GM18909 (cell line): ENCODE measurements around the gene NXPE1.
"Not testable (repeated sequence)": the region's sequence is repeated elsewhere in the genome, so short reads cannot be mapped to it uniquely, and the experiment has no call there.

Experiments
- ATAC-seq: cut with Tn5 transposase; IDR thresholded peaks from one replicate; pipeline ENCODE4 v1.9.1; 2021; ENCODE audit warnings: mild to moderate bottlenecking; ENCODE audit not compliant: unreplicated experiment, poor library complexity

Gene NXPE1

GRCh38 chr11:114559425-114560310 is at the start of gene NXPE1:
Gene NXPE1 (minus strand): TSS chr11:114559881. CDS start chr11:114551201, 8,680 bp downstream.
- no peak for ATAC-seq

DNA sequence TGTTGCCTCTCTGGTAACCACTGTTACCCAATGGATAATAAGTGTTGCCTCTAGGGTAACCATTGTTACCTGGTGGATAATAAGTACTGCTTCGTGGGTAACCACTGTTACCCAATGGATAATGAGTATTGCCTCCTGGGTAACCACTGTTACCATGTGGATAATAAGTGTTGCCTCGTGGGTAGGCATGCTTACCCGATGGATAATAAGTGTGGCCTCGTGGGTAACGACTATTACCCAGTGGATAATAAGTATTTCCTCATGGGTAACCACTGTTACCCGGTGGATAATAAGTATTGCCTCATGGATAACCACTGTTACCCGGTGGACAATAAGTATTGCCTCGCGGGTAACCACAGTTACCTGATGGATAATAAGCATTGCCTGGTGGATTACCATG is 49.7 kb upstream of the NXPE1 start:
- no peak for ATAC-seq

- ATAC-seq: not testable (repeated sequence)
Observed at GRCh38 chr11:114608605-114609004, 48.9 kb upstream of the NXPE1 start.

- no peak for ATAC-seq
Observed at GRCh38 chr11:114607753-114608459, 48.2 kb upstream of the NXPE1 start.

- ATAC-seq: not testable (repeated sequence)
Observed at GRCh38 chr11:114606802-114607075, 47.1 kb upstream of the NXPE1 start.

GRCh38 chr11:114606003-114606801 is 46.5 kb upstream of the NXPE1 start:
- no peak for ATAC-seq

DNA sequence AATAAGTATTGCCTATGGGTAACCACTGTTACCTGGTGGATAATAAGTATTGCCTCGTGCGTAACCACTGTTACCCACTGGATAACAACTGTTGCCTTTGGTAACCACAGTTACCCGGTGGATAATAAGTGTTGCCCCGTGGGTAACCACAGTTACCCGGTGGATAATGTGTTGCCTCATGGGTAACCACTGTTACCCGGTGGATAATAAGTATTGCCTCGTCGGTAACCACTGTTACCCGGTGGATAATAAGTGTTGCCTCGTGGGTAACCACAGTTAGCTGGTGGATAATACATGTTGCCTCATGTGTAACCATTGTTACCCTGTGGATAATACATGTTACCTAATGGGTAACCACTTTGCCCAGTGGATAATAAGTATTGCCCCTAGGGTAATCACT is 45.7 kb upstream of the NXPE1 start:
- ATAC-seq: no peak

DNA sequence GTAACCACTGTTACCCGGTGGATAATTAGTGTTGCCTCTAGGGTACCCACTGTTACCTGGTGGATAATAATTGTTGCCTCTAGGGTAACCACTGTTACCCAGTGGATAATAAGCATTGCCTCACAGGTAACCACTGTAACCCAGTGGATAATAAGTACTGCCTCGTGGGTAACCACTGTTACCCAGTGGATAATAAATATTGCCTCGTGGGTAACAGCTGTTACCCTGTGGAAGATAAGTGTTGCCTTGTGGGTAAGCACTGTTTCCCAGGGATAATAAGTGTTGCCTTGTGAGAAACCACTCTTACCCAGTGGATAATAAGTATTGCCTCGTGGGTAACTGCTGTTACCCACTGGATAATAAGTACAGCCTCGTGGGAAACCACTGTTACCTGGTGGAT is 45.2 kb upstream of the NXPE1 start:
- ATAC-seq: no peak

- no peak for ATAC-seq
Observed at GRCh38 chr11:114604179-114604813, 44.6 kb upstream of the NXPE1 start.

GRCh38 chr11:114603151-114603550 is 43.5 kb upstream of the NXPE1 start:
- ATAC-seq: not testable (repeated sequence)

DNA sequence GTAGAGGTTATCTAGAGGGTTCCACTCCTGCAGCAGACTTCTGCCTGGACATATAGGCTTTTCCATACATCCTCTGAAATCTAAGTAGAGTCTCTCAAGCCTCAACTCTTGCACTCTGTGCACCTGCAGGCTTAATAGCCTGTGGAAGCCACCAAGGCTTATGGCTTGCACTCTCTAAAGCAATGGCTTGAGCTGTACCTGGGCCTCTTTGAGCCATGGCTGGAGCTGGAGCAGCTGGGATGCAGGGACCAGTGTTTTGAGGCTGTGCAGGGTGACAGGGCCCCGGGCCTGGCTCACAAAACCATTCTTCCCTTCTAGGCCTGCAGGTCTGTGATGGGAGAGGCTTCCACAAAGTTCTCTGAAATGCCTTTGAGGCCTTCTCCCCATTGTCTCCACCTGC is 38.8 kb upstream of the NXPE1 start:
- ATAC-seq: no peak

GRCh38 chr11:114596175-114596919 is 36.7 kb upstream of the NXPE1 start:
- no peak for ATAC-seq

- no peak for ATAC-seq
Observed at GRCh38 chr11:114595571-114595970, 35.9 kb upstream of the NXPE1 start, which contains the start of gene NXPE4. Gene NXPE4 (minus strand): TSS chr11:114595786. CDS start chr11:114594759, 1,027 bp downstream.

DNA sequence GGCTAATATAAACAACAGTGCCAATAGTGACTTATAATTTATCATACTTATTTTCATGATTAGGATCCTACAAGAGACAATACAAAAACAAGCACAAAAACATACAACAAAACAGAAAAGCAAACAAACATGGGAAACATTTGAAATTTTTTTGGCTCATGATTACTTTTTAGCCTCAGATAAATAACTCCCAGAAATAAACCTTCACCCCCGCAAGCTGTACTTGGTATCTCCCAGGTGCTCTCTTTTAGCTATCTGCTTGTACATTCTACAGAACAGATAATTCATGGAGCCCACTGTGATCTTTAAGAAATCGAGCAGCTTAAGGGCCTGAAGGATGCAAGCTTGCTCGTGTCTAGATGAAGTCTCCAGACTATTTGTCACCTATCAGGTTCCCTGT is 35.0 kb upstream of the NXPE1 start:
- no peak for ATAC-seq

GRCh38 chr11:114587398-114587953 is 27.8 kb upstream of the NXPE1 start:
- ATAC-seq: no peak

DNA sequence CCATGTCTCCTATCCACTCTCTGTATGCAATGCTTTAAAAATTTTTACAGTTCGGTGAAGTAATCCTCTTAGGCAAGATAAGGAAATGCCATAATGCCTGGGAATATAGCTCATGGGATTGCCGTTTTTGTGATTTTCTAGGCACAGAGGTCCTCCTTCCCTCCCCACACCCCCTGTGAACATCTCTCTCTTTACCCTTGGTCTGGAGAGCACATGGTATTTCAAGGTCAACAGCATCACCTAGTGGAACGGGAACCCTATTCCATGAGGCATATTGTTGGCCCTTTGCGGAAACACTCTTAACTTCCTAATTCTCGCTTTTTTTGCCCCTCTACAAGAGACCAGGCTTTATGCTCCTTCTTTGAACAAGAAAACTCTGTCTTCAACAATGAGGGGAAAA is 27.1 kb upstream of the NXPE1 start:
- ATAC-seq: no peak

DNA sequence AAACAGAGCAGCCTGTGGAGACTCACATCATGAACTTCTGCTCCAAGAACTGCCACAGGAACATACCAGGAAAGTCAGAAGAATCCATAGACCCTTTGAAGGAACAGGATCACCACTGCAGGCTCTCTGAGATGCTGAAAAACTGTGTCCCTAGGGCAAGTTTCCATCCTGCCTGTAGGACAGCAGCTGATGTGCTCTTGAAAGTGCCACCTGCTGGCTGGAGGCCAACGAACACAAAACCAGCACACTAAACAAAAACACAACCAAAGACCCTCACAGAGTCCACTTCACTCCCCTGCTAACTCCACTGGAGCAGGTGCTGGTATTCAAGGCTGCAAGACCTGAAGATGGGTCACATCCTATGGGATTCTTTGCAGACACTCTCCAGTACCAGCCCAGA is 12.0 kb upstream of the NXPE1 start:
- no peak for ATAC-seq

DNA sequence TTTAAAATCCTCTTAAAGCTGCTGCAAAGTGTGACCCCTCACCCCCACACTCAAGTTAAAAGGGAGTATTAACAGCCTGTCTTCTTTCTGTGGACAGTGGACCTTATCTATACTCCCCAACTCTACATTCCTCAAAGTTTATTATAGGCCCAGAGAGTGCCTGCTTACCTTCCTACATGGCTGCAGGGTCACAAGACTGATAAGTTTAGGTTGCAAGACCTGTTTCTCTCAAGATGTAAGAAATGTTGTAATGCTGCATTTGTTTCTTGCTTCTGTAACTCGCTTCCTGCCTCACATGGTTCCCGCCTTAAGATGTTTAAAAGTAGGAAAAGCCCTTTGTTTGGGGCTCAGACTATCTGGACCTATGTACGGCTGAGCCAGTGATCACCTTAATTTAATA is 10.1 kb upstream of the NXPE1 start:
- ATAC-seq: no peak

- no peak for ATAC-seq
Observed at GRCh38 chr11:114566276-114566675, 6.6 kb upstream of the NXPE1 start.
